Measurements from ENCODE around the gene CSGALNACT2.

CSGALNACT2 gene

DNA sequence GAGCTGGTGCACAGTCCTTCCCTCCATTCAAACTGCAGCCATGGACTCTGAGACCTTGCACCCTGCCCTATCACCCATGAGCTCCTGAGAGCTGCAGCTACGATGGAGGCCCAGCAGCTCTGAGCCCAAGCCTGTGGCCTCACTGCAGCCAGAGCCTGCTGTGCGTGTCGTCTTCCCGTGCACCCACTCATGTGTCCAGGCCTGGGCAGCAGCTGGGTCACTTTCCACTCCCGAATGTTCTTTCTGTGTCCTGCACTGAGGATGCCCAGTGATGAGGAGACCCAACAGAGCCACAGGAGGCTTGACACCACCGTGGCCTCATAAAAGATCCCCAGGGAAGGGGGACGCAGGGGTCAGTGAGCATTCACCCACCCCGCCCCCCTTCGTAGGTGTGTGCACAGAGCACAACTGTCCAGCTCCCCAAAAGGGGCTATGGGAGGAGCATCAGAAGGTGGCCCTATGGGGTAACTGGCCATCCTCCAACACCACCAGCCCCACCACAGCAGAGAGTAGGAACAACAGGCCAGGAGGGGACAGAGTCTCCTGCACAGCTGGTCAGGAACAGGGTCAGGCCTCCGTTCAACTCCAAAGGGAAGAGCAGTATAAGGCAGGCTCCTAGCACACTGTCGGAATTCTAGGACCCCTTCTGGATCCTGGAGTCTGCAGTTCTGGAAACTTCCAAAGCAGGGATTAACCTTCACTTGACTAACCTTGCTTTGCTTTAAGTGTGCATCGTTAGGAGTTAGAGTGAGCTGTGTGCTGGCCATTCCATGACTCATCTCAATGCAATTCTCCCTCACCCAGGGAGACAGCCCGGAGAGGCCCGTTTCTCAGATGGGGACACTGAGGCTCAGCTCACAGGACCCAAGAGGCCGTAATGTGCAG lies 76.1 kb downstream of the CSGALNACT2 start:
- peak; percentile 12 to 49 for DNase-seq (ENCODE audit: low read depth in 2 of 2)
- H3K4me3 ChIP-seq (replicated peaks in 1 of 2; ENCODE audit: low read depth in 2 of 2, low read length in 2 of 2) = no peak overlapping the region
- TF ChIP-seq, protein P1, sequence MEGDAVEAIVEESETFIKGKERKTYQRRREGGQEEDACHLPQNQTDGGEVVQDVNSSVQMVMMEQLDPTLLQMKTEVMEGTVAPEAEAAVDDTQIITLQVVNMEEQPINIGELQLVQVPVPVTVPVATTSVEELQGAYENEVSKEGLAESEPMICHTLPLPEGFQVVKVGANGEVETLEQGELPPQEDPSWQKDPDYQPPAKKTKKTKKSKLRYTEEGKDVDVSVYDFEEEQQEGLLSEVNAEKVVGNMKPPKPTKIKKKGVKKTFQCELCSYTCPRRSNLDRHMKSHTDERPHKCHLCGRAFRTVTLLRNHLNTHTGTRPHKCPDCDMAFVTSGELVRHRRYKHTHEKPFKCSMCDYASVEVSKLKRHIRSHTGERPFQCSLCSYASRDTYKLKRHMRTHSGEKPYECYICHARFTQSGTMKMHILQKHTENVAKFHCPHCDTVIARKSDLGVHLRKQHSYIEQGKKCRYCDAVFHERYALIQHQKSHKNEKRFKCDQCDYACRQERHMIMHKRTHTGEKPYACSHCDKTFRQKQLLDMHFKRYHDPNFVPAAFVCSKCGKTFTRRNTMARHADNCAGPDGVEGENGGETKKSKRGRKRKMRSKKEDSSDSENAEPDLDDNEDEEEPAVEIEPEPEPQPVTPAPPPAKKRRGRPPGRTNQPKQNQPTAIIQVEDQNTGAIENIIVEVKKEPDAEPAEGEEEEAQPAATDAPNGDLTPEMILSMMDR (IDR thresholded peaks at IDR 0.05; ENCODE audit: low read depth, low read length) = no peak

GRCh38 chr10:43214956-43215561 lies 76.8 kb downstream of the CSGALNACT2 start:
- TF ChIP-seq, protein P1 (IDR thresholded peaks at IDR 0.05; ENCODE audit: low read depth, low read length) = no peak
- no peak overlapping the region for H3K4me3 ChIP-seq (replicated peaks in 1 of 2; ENCODE audit: low read depth in 2 of 2, low read length in 2 of 2)
- DNase-seq (ENCODE audit: low read depth in 2 of 2) = no peak

DNA sequence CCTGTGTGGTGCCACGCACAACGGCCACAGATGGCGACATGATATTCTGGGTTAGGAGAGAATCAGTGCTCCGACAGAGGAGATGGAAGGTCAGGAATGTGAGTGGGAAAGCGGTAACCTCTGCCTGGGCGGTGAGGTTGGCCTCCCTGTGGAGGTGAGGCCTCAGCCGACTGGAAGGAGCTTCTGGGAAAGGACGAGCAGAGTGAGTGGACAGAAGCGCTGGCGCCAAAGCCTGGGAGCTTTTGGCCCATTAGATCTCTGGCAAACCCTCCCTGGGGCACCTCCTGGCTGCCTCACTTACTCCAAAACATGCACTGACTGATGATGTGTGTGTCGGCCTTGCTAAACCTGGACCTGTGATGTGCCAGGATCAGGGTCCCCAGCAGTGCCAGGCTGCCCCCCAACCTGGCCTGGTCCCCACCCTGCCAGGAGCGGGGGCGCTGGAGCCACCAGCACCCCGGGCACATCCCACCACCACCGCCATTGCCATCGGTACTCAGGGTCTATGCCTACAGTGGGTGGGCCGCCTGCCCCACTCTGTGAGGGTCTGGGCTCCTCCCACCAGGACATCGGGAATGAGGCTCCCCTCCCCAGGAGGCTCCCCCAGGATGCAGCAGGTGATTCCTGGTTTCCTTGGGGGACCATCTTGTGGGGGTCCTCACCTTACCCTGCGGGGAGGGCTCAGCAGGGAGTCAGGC lies 77.7 kb downstream of the CSGALNACT2 start:
- TF ChIP-seq, protein P1 (IDR thresholded peaks at IDR 0.05; ENCODE audit: low read depth, low read length) = no peak
- no peak overlapping the region for H3K4me3 ChIP-seq (replicated peaks in 1 of 2; ENCODE audit: low read depth in 2 of 2, low read length in 2 of 2)
- DNase-seq (ENCODE audit: low read depth in 2 of 2) = no peak

GRCh38 chr10:43216931-43217562 lies 78.8 kb downstream of the CSGALNACT2 start:
- TF ChIP-seq, protein P1 (IDR thresholded peaks at IDR 0.05; ENCODE audit: low read depth, low read length) = no peak
- H3K4me3 ChIP-seq (replicated peaks in 1 of 2; ENCODE audit: low read depth in 2 of 2, low read length in 2 of 2) = no peak overlapping the region
- DNase-seq (ENCODE audit: low read depth in 2 of 2) = no peak

DNA sequence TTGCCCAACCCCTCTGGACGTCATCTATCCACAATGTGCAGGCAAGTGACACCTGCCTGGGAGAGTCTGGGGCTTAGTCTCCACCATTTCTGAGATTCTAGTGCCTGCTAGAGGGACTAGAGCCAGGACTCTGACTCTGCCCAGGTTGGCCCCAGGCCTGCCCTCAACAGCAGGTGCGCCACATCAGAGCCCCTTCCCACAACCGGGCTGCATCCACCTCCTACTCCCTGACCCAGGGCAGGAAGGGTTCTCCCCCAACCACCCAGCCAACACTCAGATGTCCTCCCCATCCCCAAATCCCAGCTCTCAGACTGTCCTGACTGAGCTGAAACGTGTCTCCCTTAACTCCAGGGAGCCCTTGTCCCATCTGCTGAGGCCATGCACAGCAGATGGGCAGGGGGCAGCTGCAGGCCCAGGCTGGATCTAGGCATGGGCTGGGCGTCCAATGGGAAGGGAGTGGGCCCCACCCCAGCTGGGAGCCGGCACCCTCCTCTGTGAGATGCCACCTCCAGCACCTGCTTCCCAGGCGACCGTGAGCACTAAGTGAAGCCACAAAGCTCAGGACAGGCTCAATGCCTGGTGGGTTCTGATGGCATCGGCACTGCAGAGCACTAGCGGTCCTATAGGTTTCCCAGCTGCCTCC lies 79.4 kb downstream of the CSGALNACT2 start:
- TF ChIP-seq, protein P1 (IDR thresholded peaks at IDR 0.05; ENCODE audit: low read depth, low read length) = no peak
- no peak for DNase-seq (ENCODE audit: low read depth in 2 of 2)
- no peak overlapping the region for H3K4me3 ChIP-seq (replicated peaks in 1 of 2; ENCODE audit: low read depth in 2 of 2, low read length in 2 of 2)
